Measurements from ENCODE around the gene PCDHGC4.

Gene PCDHGC4

GRCh38 chr5:141484641-141485311, at the start of gene PCDHGC4:
PCDHGC4 (plus strand) TSS chr5:141485030; CDS start chr5:141485174, 144 bp downstream.
- H3K4me1 Mint-ChIP-seq (ENCODE audit: low read depth), result peaks cover 2% of the 10 kb centered on the region
- H3K9me3 Mint-ChIP-seq, result no peaks in the 10 kb centered on the region

DNA sequence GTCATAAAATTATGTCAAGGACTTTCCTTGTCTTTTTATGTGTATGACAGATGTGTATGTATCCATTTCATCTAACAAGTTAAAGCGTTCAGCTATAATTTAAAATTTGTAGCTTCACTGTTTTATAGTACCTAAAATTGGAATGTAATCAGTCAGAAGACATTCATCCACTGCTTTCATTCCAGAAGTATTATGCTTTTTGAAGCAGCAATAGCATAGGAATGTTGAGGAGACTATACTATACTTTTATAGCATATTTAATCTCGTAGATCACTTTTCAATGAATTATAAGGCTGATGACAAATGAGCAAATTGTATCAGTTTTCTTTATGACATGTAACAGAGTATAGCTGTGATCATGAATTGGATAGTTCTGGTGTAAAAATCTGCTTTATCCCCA, 47.6 kb upstream of the PCDHGC4 start:
- peaks cover 3% of the 10 kb centered on the region for H3K36me3 Mint-ChIP-seq (ENCODE audit: low read depth)
- peaks cover 8% of the 10 kb centered on the region for H3K9me3 Mint-ChIP-seq
- H3K4me1 Mint-ChIP-seq (ENCODE audit: low read depth), result peaks cover 2% of the 10 kb centered on the region
- no peak overlapping the region for H3K27ac Mint-ChIP-seq
- no peak overlapping the region for H3K4me3 Mint-ChIP-seq
- H3K27me3 Mint-ChIP-seq (ENCODE audit: low read depth), result peaks cover 10% of the 10 kb centered on the region

More at GRCh38 chr5:141484641-141485311, at the start of gene PCDHGC4:
- Mint-ChIP-seq H3K27me3 (ENCODE audit: low read depth) (peaks cover 71% of the 10 kb centered on the region), H3K4me3 (no peak within 1 kb of the TSS), H3K27ac (no peak within 1 kb of the TSS), H3K36me3 (ENCODE audit: low read depth) (no peaks in the 10 kb centered on the region)

DNA sequence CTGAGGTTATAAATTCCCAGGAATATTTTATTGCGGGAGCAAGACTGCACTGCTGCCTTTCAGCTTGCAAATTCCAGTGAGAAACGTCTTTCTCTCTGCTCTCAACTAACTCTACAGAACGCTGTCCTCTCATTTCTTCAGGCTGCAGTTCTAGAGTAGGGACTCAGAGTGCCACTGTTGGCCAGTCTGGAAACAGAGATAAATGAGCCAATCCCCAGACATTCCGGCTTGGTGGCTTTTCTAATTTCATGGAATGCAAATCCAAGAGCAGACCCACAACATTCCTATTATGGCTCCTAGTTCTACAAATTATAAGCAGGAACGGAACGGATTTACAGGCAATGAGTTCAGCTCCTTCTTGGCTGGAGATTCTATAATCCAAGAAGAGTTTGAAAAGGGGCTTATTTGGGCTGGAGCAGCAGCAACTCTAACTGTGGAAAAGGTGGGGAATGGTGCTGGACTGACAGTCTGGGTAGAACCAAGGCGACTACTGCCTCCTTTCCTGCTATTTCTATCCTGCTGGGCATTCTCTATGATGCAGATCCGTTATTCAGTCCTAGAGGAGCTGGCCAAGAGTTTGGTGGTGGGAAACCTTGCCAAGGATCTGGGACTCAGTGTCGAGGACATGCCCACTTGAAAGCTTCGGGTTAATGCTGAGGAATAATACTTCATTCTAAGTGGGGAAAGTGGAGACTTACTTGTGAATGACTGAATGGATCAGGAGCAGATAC, 45.3 kb upstream of the PCDHGC4 start:
- Mint-ChIP-seq H3K9me3 (no peaks in the 10 kb centered on the region), H3K36me3 (ENCODE audit: low read depth) (no peaks in the 10 kb centered on the region), H3K27ac (no peak overlapping the region), H3K4me1 (ENCODE audit: low read depth) (no peaks in the 10 kb centered on the region), H3K27me3 (ENCODE audit: low read depth) (peaks cover 4% of the 10 kb centered on the region), H3K4me3 (no peak overlapping the region)

DNA sequence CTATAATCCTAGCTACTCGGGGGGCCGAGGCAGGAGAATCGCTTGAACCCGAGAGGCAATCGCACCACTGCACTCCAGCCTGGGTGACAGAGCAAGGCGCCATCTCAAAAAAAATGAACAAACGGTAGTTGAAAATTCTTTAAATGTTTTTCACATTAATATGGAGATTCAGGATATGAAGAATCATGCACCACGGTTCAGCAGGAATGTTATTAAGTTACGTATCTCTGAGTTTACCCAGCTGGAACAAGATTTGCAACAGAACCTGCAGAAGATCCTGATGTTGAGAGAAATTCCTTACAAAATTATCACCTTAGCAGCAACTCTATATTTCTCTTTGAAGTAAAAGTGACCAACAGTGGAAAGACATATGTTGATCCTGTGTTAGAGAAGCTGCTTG, 44.5 kb upstream of the PCDHGC4 start:
- Mint-ChIP-seq H3K36me3 (ENCODE audit: low read depth) (no peaks in the 10 kb centered on the region), H3K4me1 (ENCODE audit: low read depth) (no peaks in the 10 kb centered on the region), H3K9me3 (no peaks in the 10 kb centered on the region), H3K27ac (no peak overlapping the region), H3K27me3 (ENCODE audit: low read depth) (peaks cover 4% of the 10 kb centered on the region), H3K4me3 (no peak overlapping the region)

GRCh38 chr5:141441571-141442170, 43.2 kb upstream of the PCDHGC4 start:
- H3K4me1 Mint-ChIP-seq (ENCODE audit: low read depth), result no peaks in the 10 kb centered on the region
- H3K9me3 Mint-ChIP-seq, result no peaks in the 10 kb centered on the region
- no peak overlapping the region for H3K4me3 Mint-ChIP-seq
- H3K27me3 Mint-ChIP-seq (ENCODE audit: low read depth), result peaks cover under 1% of the 10 kb centered on the region
- H3K36me3 Mint-ChIP-seq (ENCODE audit: low read depth), result no peaks in the 10 kb centered on the region
- H3K27ac Mint-ChIP-seq, result no peak overlapping the region

DNA sequence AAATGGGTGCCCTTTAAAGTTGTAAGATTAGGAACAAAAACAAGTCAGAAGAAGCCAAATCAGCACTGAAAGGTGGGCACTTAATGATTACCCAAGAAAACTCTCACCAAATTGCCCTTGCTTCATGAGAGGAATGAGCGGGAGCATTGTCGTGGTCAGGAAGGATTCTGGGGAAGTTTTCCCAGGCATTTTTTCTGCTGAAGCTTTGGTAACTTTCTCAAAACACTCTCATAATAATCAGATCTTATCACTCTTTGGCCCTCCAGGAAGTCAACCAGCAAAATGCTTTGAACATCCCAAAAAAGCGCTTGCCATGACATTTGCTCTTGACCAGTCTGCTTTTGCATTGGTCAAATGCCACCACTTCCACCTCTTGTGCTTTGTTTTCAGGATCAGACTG, 19.5 kb upstream of the PCDHGC4 start:
- H3K36me3 Mint-ChIP-seq (ENCODE audit: low read depth), result no peaks in the 10 kb centered on the region
- H3K4me1 Mint-ChIP-seq (ENCODE audit: low read depth), result no peaks in the 10 kb centered on the region
- peaks cover 10% of the 10 kb centered on the region for H3K27me3 Mint-ChIP-seq (ENCODE audit: low read depth)
- H3K9me3 Mint-ChIP-seq, result no peaks in the 10 kb centered on the region
- H3K4me3 Mint-ChIP-seq, result no peak overlapping the region
- H3K27ac Mint-ChIP-seq, result no peak overlapping the region

DNA sequence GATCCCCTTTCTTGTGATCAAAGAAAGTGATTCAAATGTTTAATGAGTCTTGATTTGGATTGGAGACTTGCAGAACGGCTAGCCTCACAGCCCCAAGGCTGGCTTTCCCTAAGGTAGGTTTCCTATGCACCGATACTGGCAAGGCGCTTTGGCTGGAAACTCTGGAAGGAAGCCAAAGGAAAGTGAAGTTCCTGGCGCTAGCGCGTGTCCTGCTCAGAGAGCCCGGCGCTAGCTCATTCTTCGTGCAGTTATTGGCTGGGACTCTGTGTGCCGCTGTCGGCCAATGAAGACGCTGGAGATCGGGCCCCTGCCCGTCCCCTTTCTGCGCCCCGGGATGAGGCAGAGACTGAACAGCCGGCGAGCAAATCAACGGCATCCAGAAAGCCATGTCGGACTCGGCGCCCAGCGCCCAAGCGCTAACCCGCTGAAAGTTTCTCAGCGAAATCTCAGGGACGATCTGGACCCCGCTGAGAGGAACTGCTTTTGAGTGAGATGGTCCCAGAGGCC, 9.2 kb upstream of the PCDHGC4 start, which contains the start of gene PCDHGC3:
Gene PCDHGC3, plus strand, starts transcription at position 342 of the 507 bp plus-strand sequence. Its CDS starts 151 bp downstream, at position 493.
- H3K4me1 Mint-ChIP-seq (ENCODE audit: low read depth), result peaks cover 14% of the 10 kb centered on the region
- no peak within 1 kb of the TSS for H3K27ac Mint-ChIP-seq
- no peaks in the 10 kb centered on the region for H3K36me3 Mint-ChIP-seq (ENCODE audit: low read depth)
- H3K4me3 Mint-ChIP-seq, result peak within 1 kb of the TSS; percentile 86
- H3K9me3 Mint-ChIP-seq, result no peaks in the 10 kb centered on the region
- peaks cover 69% of the 10 kb centered on the region for H3K27me3 Mint-ChIP-seq (ENCODE audit: low read depth)

DNA sequence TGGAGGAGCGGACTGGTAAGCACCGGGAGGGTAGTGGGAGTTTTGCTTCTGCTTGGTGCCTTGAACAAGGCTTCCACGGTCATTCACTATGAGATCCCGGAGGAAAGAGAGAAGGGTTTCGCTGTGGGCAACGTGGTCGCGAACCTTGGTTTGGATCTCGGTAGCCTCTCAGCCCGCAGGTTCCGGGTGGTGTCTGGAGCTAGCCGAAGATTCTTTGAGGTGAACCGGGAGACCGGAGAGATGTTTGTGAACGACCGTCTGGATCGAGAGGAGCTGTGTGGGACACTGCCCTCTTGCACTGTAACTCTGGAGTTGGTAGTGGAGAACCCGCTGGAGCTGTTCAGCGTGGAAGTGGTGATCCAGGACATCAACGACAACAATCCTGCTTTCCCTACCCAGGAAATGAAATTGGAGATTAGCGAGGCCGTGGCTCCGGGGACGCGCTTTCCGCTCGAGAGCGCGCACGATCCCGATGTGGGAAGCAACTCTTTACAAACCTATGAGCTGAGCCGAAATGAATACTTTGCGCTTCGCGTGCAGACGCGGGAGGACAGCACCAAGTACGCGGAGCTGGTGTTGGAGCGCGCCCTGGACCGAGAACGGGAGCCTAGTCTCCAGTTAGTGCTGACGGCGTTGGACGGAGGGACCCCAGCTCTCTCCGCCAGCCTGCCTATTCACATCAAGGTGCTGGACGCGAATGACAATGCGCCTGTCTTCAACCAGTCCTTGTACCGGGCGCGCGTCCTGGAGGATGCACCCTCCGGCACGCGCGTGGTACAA, 8.5 kb upstream of the PCDHGC4 start:
- H3K27me3 Mint-ChIP-seq (ENCODE audit: low read depth), result peaks cover 75% of the 10 kb centered on the region
- no peaks in the 10 kb centered on the region for H3K9me3 Mint-ChIP-seq
- H3K27ac Mint-ChIP-seq, result no peak overlapping the region
- peaks cover 14% of the 10 kb centered on the region for H3K4me1 Mint-ChIP-seq (ENCODE audit: low read depth)
- no peaks in the 10 kb centered on the region for H3K36me3 Mint-ChIP-seq (ENCODE audit: low read depth)
- peak overlapping the region; percentile 86 for H3K4me3 Mint-ChIP-seq

- no peaks in the 10 kb centered on the region for H3K36me3 Mint-ChIP-seq (ENCODE audit: low read depth)
- no peak overlapping the region for H3K27ac Mint-ChIP-seq
- peaks cover 14% of the 10 kb centered on the region for H3K4me1 Mint-ChIP-seq (ENCODE audit: low read depth)
These were observed 7.7 kb upstream of the PCDHGC4 start for GRCh38 chr5:141477044-141477575.

DNA sequence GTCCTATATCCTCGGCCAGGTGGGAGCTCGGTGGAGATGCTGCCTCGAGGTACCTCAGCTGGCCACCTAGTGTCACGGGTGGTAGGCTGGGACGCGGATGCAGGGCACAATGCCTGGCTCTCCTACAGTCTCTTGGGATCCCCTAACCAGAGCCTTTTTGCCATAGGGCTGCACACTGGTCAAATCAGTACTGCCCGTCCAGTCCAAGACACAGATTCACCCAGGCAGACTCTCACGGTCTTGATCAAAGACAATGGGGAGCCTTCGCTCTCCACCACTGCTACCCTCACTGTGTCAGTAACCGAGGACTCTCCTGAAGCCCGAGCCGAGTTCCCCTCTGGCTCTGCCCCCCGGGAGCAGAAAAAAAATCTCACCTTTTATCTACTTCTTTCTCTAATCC, 7.0 kb upstream of the PCDHGC4 start:
- no peaks in the 10 kb centered on the region for H3K9me3 Mint-ChIP-seq
- H3K4me1 Mint-ChIP-seq (ENCODE audit: low read depth), result peaks cover 14% of the 10 kb centered on the region
- no peak overlapping the region for H3K27ac Mint-ChIP-seq
- H3K27me3 Mint-ChIP-seq (ENCODE audit: low read depth), result peaks cover 79% of the 10 kb centered on the region
- no peaks in the 10 kb centered on the region for H3K36me3 Mint-ChIP-seq (ENCODE audit: low read depth)
- no peak overlapping the region for H3K4me3 Mint-ChIP-seq

More at GRCh38 chr5:141477044-141477575, 7.7 kb upstream of the PCDHGC4 start:
- Mint-ChIP-seq H3K27me3 (ENCODE audit: low read depth) (peaks cover 76% of the 10 kb centered on the region), H3K9me3 (no peaks in the 10 kb centered on the region), H3K4me3 (peak overlapping the region; percentile 86)

DNA sequence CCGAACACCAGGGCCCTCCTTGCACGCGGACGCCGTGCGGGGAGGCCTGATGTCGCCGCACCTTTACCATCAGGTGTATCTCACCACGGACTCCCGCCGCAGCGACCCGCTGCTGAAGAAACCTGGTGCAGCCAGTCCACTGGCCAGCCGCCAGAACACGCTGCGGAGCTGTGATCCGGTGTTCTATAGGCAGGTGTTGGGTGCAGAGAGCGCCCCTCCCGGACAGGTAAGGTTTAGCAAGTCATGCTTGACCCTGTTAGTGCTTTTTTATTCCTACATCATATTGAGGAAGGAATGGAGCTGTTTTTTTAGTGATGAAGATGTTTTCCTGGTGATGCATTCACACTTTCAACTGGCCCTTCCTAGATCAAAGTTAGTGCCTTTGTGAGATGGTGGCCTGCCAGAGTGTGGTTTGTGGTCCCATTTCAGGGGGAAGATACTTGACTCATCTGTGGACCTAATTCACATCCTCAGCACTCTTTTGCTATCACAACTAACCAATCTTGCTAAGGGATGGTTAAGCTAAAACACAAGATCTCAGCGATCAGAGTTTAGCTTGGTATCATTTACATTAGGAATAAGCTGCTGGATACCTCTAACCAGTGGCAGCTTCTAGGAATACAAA, 6.4 kb upstream of the PCDHGC4 start:
- Mint-ChIP-seq H3K4me3 (no peak overlapping the region), H3K9me3 (no peaks in the 10 kb centered on the region), H3K27ac (no peak overlapping the region), H3K36me3 (ENCODE audit: low read depth) (no peaks in the 10 kb centered on the region), H3K4me1 (ENCODE audit: low read depth) (peaks cover 14% of the 10 kb centered on the region), H3K27me3 (ENCODE audit: low read depth) (peaks cover 81% of the 10 kb centered on the region)

DNA sequence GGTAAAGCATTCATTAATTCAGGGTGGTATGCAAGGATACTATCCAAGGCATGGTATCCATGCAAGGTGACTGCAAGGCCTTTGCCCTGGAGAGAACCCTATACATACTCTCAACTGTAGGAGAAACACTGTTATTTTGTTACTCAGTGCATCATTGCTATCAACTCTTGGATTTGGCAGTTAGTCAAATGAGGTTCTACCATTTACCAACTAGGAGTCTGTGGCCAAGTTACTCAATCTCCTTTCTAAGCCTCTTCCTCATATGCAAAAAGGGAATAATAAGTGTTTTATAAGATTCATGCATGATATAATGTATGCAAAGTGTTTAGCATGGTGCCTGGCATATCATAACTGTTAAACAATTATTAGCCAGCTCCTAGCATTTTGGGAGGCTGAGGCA, 5.1 kb upstream of the PCDHGC4 start:
- no peaks in the 10 kb centered on the region for H3K36me3 Mint-ChIP-seq (ENCODE audit: low read depth)

DNA sequence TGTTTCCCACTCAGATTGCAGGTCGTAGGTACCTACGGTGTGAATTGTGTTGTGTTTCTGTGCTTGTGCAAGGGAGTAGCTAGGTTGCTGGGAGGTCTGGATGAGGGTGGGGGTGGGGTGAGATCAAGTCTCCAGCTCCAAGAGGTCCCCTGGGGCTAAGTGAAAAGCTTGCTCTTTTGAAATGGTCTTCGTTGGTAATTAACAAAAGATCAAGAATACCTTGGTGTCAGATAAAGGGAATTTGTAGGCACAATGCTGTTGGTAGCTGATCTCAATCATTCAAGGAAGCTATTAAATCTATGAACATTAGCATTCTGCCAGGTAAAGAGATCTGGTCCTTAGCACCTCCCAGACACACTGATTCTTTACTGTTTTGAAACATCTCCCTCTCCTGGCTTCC, 928 bp upstream of the PCDHGC4 start:
- Mint-ChIP-seq H3K9me3 (no peaks in the 10 kb centered on the region), H3K27me3 (ENCODE audit: low read depth) (peaks cover 76% of the 10 kb centered on the region), H3K4me1 (ENCODE audit: low read depth) (peaks cover 2% of the 10 kb centered on the region), H3K4me3 (no peak overlapping the region), H3K36me3 (ENCODE audit: low read depth) (no peaks in the 10 kb centered on the region), H3K27ac (no peak overlapping the region)

More for the DNA sequence above, 5.1 kb upstream of the PCDHGC4 start:
- Mint-ChIP-seq H3K27me3 (ENCODE audit: low read depth) (peaks cover 83% of the 10 kb centered on the region), H3K9me3 (no peaks in the 10 kb centered on the region), H3K4me1 (ENCODE audit: low read depth) (peaks cover 16% of the 10 kb centered on the region), H3K4me3 (no peak overlapping the region), H3K27ac (no peak overlapping the region)

GRCh38 chr5:141484310-141484640, 555 bp upstream of the PCDHGC4 start:
- H3K27me3 Mint-ChIP-seq (ENCODE audit: low read depth), result peaks cover 76% of the 10 kb centered on the region
- no peak overlapping the region for H3K27ac Mint-ChIP-seq
- H3K36me3 Mint-ChIP-seq (ENCODE audit: low read depth), result no peaks in the 10 kb centered on the region
- H3K9me3 Mint-ChIP-seq, result no peaks in the 10 kb centered on the region
- no peak overlapping the region for H3K4me3 Mint-ChIP-seq
- peaks cover 2% of the 10 kb centered on the region for H3K4me1 Mint-ChIP-seq (ENCODE audit: low read depth)

All from T-helper 1 cell treated with Interleukin-12 subunit alpha and Interleukin-12 subunit beta and Interleukin-4 antibody, amounts not matched to agents 30 μg/mL and 1 μg/mL, for 36 hours (primary cell).